Cortex of kidney (tissue), 1 donor: Measurements from ENCODE around the gene WDR48.

Experiments used
- DNase-seq: peaks from one replicate; lab custom pipeline; 2025; lab: John Stamatoyannopoulos, UW

WDR48 gene

GRCh38 chr3:39140341-39140971 is 88.6 kb downstream of the WDR48 start:
- no peak for DNase-seq

- no peak for DNase-seq
Observed at GRCh38 chr3:39141171-39141995, 89.6 kb downstream of the WDR48 start.

DNA sequence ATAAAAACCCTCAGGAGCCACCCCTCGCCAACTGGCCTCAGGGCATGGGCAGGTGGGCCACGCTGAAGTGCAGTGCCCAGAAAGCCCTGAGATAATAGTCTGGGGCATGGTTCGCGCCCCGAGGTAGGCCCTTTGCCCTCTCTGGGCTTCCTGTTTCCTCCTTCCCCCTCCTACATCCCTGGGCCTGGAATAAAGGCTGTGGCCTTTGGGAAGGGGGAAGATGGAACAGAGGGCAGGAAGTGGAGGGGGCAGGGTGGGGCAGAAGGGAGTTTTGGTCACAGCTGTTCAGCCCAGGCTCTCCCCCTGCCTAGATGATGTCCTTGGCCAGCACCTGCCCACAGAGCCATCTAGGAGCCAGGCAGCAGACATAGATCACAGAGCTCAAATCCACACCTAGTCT is 90.3 kb downstream of the WDR48 start:
- DNase-seq, result no peak

- no peak for DNase-seq
Observed at GRCh38 chr3:39143051-39143885, 91.5 kb downstream of the WDR48 start.

DNA sequence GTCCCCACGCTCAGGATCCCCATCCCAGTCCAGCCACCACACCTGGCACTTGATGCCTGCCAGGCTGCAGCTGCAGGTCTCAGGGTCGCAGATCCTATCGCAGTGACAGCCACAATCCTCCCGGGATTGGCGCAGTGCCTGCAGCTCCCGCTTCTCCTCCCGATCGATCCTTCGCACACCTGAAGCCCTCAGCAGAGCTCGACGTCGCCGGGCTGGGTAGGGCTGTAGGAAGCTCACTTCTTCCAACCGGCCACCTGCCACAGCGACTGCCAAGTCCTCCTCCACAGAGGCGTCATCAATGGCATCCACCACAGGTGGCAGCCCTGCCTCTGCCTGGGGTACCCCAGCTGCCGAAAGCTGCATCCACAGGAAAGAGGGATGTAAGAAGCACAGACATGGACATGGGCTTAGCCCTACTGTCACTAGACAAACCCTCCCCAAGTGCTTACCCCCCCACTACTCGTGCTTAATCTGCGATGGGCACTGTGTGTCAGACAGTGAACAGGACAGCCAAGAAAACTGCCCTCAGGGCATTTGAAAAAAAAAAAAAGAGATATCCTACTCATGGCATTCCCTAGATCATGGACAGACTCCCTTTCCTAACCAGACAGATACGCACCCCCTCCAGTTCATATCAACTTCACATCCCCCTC is 92.4 kb downstream of the WDR48 start:
- DNase-seq, result no peak

DNA sequence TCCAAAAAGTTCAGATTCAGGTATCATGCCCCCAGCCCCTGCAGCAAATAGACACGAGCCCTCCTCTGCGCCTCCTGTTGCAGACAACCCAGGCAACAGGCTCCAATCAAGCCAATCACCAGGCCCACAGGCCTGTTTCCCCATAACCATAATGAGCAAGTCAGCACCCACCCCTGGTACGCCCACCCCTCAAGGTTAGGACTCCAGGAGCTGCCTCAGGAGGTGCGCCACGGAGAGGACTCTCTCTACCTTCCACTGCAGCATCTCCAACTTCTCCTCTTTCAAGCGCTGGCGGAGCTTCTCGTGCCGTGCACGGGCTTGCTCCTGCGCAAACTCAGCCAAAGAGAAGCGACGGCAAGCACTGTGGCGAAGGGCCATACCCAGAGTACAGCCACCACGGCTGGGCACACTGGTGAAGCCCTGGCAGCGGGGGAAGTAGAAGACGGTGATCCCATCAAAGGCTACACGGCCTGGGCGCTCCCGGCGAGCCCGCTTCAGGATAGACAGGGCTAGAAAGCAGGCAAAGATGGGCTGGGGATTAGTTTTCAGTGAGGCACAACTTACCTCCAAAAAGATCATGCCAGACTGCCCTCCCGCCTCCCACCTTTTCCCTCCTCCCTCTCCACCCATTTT is 93.0 kb downstream of the WDR48 start:
- DNase-seq, result no peak

- DNase-seq, result no peak
Observed at GRCh38 chr3:39146083-39146501, 94.3 kb downstream of the WDR48 start.
